Activated naive CD4-positive, alpha-beta T cell (primary cell): Measurements from ENCODE around the gene YWHAB.

Experiments used
- DNase-seq, 4 experiments: peaks; one replicate each; lab custom pipeline; 2025; lab: John Stamatoyannopoulos, UW

YWHAB gene

DNA sequence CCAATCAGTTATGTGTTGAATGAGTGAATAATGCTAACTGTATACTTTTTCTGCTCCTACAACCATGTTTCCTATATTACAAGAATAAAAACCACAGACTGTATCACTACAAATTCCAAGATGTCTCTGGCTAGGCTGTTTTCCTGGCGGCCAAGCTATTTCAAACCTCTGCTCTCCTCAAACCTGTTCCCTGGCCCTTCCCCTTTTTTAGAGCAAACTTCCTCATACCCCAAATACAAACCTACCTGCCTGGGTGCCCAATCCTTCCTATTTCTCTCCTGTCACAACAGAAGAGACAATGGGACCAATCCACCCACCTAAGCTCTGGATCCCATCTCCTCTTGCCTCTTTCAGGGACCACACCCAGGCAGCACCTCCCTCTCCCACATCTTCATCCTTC is 67.2 kb downstream of the YWHAB start:
- DNase-seq = no peak

DNA sequence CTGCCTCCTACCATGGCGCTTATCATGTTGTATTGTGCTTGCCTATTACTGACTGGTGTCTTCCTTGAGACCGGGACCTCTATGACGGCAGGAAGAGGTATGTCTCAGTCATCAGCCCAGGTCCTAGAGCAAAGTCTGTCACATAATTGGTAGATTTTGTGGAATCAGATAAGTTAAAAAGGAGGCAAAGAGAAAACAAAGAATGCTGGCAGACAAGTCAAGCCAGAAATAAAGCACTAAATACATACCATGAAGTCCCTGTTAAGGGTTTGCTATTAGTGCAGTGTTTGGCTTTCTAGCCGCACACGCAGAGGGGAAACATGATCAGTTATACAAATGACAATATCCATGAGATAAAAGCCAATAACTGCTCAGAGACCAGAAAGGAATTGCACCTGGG is 68.7 kb downstream of the YWHAB start:
- DNase-seq = no peak

DNA sequence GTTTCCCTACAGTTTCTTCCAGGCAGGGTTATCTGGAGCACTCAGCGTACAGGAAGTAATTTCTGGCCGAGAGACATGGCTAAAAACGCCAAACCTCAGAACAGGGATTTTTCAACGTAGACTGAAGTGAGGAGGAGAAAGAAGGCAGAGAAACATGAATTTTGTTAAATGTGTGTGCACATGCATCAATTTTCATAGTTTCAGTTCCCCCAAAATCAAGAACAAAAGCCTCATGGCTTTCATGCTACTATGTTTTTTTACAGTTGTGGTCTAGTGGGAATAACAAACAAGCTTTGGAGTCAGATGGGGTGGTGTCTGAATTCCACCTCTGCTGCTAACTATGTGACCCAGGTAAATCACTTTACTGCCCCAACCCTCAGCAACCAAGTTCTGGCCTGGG is 69.8 kb downstream of the YWHAB start:
- no peak for DNase-seq

DNA sequence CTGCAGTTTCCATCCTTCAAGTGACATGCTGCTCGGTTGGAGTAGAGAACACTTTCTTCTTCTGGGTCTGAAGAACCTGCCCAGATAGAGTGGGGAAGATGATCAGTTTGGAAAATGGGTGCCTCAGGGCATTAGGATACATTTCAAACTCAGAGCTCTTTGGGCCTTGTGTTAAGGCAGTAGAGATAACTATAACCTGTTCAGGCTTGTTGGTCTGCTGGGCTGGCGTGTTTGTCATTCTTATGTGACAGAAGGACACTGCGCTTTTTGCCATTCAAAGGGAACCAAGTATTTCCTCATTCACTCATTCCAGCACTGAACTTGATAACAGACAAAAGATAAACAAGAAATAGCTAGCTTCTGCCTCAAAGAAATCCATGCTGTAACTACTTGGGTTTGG is 70.9 kb downstream of the YWHAB start:
- no peak for DNase-seq
